GM23248 (cell line): ENCODE results near the gene PLEKHG3.

ENCODE experiments used
- EZH2 ChIP-seq: fragments of 200-600 bp; sonication (generic); IDR thresholded peaks from 2 replicates; pipeline ENCODE4 v1.6.1; 2018; ENCODE audit warnings: antibody characterized with exemption, mild to moderate bottlenecking; ENCODE audit not compliant: insufficient read depth, poor library complexity, severe bottlenecking
- EZH2phosphoT487 ChIP-seq: fragments of 200-600 bp; sonication (generic); IDR thresholded peaks from 2 replicates; pipeline ENCODE4 v1.6.1; 2018; ENCODE audit warnings: antibody characterized with exemption, moderate library complexity, mild to moderate bottlenecking, low read depth; ENCODE audit not compliant: insufficient read depth

GRCh38 chr14:64689289-64689688 is 14.9 kb upstream of the PLEKHG3 start:
- TF ChIP-seq EZH2, result no peak
- no peak for TF ChIP-seq EZH2phosphoT487
